Measurements from ENCODE around the gene RTF2. TPM values are rescaled to one million over a fixed set of nuclear protein-coding genes. Genes with fewer than 3 reads are reported as not detected.
"Not testable (repeated sequence)": the region's sequence is repeated elsewhere in the genome, so short reads cannot be mapped to it uniquely, and the experiment has no call there.

RTF2 gene
- total RNA-seq, 2 experiments from 2014 or later, result 52.7 to 55.2 TPM

DNA sequence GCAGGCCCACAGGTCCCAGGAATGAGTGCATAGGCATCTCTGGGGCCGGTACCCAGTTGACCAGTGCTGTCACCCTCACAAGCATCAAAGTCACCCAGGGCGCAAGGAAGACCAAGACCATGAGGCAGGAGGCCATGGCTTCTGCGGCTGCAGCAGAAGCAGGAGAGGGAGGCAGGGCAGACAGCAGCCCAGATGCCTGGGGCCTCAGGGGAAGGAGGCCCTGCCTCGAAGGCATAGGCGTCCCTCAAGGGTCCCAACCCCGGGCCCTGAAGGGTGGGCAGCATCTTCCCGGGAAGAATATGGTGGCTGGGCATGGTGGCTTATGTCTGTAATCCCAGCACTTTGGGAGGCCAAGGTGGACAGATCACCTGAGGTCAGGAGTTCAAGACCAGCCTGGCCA, 59.1 kb downstream of the RTF2 start:
- intact Hi-C loops (cut with DNase I, micrococcal nuclease), result no loop called here

DNA sequence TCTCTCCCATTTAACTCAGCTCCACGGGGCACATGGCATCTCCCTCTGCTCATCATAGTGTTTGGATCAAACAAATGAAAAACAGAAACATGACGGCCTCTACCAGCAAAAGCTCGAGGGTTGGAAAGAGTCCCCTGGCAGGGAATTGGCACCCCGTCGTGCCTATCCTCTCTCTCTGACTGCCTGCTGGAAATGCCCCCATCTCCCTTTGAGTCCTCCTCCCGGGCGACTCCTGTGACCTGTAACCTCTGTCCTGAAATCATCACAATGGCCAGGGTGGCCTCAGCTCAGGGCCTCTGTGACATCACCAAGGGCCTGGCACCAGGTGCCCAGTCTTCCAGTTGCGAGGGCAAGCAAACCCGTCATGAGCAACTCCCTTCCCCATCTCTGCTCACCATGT, 64.5 kb downstream of the RTF2 start, which contains the start of gene FAM209B:
FAM209B (plus strand) TSS at position 301 of the 400 bp plus-strand sequence; CDS start at position 397, 96 bp downstream.
- H3K4me1 ChIP-seq (ENCODE audit: insufficient read depth, low read length); H3K27me3 Mint-ChIP-seq; DNase-seq; H3K4me3 ChIP-seq (ENCODE audit: low read length); H3K36me3 ChIP-seq (ENCODE audit: insufficient read depth, low read length); H3K4me1 Mint-ChIP-seq (ENCODE audit: low read depth); H3K27ac Mint-ChIP-seq; H3K9me3 Mint-ChIP-seq; ATAC-seq (ENCODE audit: poor library complexity); CTCF ChIA-PET; H3K4me3 Mint-ChIP-seq; H3K27ac ChIP-seq (ENCODE audit: low read depth in 1 of 2, low read length in 2 of 2); POLR2A ChIA-PET; H3K27me3 ChIP-seq (ENCODE audit: control insufficient read depth in 1 of 2, insufficient read depth in 2 of 2, low read length in 2 of 2); H3K9me3 ChIP-seq (ENCODE audit: control insufficient read depth in 1 of 2, insufficient read depth in 1 of 2, low read length in 2 of 2); H3K36me3 Mint-ChIP-seq (ENCODE audit: low read depth); intact Hi-C loops (cut with DNase I, micrococcal nuclease): not testable (repeated sequence)

More for the DNA sequence above, 59.1 kb downstream of the RTF2 start:
- Mint-ChIP-seq H3K4me1 (ENCODE audit: low read depth) (peaks cover 12% of the 10 kb centered on the region), H3K9me3 (peaks cover 2% of the 10 kb centered on the region), H3K27me3 (no peaks in the 10 kb centered on the region), H3K36me3 (ENCODE audit: low read depth) (peaks cover 9% of the 10 kb centered on the region), H3K4me3 (no peak overlapping the region), H3K27ac (no peak overlapping the region)
- peaks cover 0 to 1% of the 10 kb centered on the region in 2 experiments for H3K9me3 ChIP-seq (ENCODE audit: control insufficient read depth in 1 of 2, insufficient read depth in 1 of 2, low read length in 2 of 2)
- no peaks in the 10 kb centered on the region for H3K36me3 ChIP-seq (ENCODE audit: insufficient read depth, low read length)
- ATAC-seq (ENCODE audit: poor library complexity) (no peak), DNase-seq (no peak)
- no peak overlapping the region for H3K4me3 ChIP-seq (ENCODE audit: low read length)
- H3K4me1 ChIP-seq (ENCODE audit: insufficient read depth, low read length), result peaks cover 11% of the 10 kb centered on the region
- TF ChIP-seq, protein P1, sequence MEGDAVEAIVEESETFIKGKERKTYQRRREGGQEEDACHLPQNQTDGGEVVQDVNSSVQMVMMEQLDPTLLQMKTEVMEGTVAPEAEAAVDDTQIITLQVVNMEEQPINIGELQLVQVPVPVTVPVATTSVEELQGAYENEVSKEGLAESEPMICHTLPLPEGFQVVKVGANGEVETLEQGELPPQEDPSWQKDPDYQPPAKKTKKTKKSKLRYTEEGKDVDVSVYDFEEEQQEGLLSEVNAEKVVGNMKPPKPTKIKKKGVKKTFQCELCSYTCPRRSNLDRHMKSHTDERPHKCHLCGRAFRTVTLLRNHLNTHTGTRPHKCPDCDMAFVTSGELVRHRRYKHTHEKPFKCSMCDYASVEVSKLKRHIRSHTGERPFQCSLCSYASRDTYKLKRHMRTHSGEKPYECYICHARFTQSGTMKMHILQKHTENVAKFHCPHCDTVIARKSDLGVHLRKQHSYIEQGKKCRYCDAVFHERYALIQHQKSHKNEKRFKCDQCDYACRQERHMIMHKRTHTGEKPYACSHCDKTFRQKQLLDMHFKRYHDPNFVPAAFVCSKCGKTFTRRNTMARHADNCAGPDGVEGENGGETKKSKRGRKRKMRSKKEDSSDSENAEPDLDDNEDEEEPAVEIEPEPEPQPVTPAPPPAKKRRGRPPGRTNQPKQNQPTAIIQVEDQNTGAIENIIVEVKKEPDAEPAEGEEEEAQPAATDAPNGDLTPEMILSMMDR (IDR thresholded peaks at IDR 0.05), result no peak
- CTCF ChIA-PET, result no interaction called here
- no peak overlapping the region for H3K27ac ChIP-seq (ENCODE audit: low read depth in 1 of 2, low read length in 2 of 2)
- H3K27me3 ChIP-seq (ENCODE audit: control insufficient read depth in 1 of 2, insufficient read depth in 2 of 2, low read length in 2 of 2), result no peaks in the 10 kb centered on the region
- POLR2A ChIA-PET, result no interaction called here

DNA sequence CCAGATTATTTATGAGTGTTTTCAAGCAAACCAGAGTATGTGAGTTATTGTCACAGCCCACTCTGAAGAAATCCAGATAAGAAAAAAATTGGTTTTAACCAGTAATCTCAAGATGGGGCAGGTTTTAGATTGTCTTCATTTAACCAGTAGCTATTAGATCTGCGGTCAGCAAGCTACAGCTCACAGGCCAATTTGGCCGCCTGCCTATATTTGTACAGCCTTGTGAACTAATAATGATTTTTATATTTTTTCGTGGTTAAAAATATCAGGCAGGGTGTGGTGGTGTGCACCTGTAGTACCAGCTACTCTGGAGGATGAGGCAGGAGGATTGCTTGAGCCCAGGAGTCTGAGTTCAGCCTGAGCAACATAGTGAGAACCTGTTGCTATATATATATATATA, 69.6 kb downstream of the RTF2 start:
- ATAC-seq (ENCODE audit: poor library complexity) (no peak), DNase-seq (no peak)
- Mint-ChIP-seq H3K9me3 (no peaks in the 10 kb centered on the region), H3K27ac (no peak overlapping the region), H3K4me3 (no peak overlapping the region), H3K4me1 (ENCODE audit: low read depth) (no peaks in the 10 kb centered on the region), H3K27me3 (no peaks in the 10 kb centered on the region), H3K36me3 (ENCODE audit: low read depth) (no peaks in the 10 kb centered on the region)
- Histone ChIP-seq H3K4me3 (ENCODE audit: low read length) (no peak overlapping the region), H3K36me3 (ENCODE audit: insufficient read depth, low read length) (no peaks in the 10 kb centered on the region), H3K27me3 (ENCODE audit: control insufficient read depth in 1 of 2, insufficient read depth in 2 of 2, low read length in 2 of 2) (no peaks in the 10 kb centered on the region), H3K27ac (ENCODE audit: low read depth in 1 of 2, low read length in 2 of 2) (no peak overlapping the region), H3K9me3 (ENCODE audit: control insufficient read depth in 1 of 2, insufficient read depth in 1 of 2, low read length in 2 of 2) (no peaks in the 10 kb centered on the region), H3K4me1 (ENCODE audit: insufficient read depth, low read length) (no peaks in the 10 kb centered on the region)
- CTCF ChIA-PET, result no interaction called here
- intact Hi-C loops (cut with DNase I, micrococcal nuclease), result no loop called here
- TF ChIP-seq, protein P1 (IDR thresholded peaks at IDR 0.05), result no peak
- POLR2A ChIA-PET, result no interaction called here

DNA sequence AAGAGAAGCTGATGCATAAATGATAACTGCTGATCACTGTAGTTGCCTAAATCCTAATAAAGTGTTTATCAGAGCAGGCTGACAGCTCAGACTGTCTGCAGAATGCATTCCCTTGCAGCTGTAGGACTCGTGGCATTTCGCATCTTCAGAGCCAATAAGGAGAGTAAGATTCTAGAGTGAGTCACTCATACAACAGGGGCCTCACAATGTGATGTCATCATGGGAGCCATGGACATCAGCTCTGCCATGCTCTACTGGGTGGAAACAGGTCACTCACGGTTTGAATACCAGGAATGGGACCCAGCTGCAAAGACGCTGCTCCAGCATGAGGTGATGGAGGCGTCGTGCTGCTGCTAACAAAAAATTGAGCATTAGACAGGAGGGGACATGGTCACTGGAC, 72.0 kb downstream of the RTF2 start:
- DNase-seq (no peak), ATAC-seq (ENCODE audit: poor library complexity) (no peak)
- no peaks in the 10 kb centered on the region for H3K36me3 ChIP-seq (ENCODE audit: insufficient read depth, low read length)
- CTCF ChIA-PET, result no interaction called here
- no peak overlapping the region for H3K27ac ChIP-seq (ENCODE audit: low read depth in 1 of 2, low read length in 2 of 2)
- H3K36me3 Mint-ChIP-seq (ENCODE audit: low read depth), result no peaks in the 10 kb centered on the region
- no peak overlapping the region for H3K4me3 ChIP-seq (ENCODE audit: low read length)
- H3K27me3 Mint-ChIP-seq, result no peaks in the 10 kb centered on the region
- POLR2A ChIA-PET, result no interaction called here
- H3K9me3 Mint-ChIP-seq, result no peaks in the 10 kb centered on the region
- no peaks in the 10 kb centered on the region for H3K4me1 Mint-ChIP-seq (ENCODE audit: low read depth)
- no peak overlapping the region for H3K27ac Mint-ChIP-seq
- TF ChIP-seq, protein P1 (IDR thresholded peaks at IDR 0.05), result no peak
- H3K27me3 ChIP-seq (ENCODE audit: control insufficient read depth in 1 of 2, insufficient read depth in 2 of 2, low read length in 2 of 2), result no peaks in the 10 kb centered on the region
- intact Hi-C loops (cut with DNase I, micrococcal nuclease), result no loop called here
- no peaks in the 10 kb centered on the region for H3K9me3 ChIP-seq (ENCODE audit: control insufficient read depth in 1 of 2, insufficient read depth in 1 of 2, low read length in 2 of 2)
- H3K4me3 Mint-ChIP-seq, result no peak overlapping the region
- no peaks in the 10 kb centered on the region for H3K4me1 ChIP-seq (ENCODE audit: insufficient read depth, low read length)

Measured in CD4-positive, alpha-beta T cell (primary cell).